ENCODE results near the gene MRAP2. TPM values are rescaled to one million over a fixed set of nuclear protein-coding genes. Genes with fewer than 3 reads are reported as not detected.

MRAP2 gene
- total and polyA plus RNA-seq, 2 experiments from 2014 or later, result 6.1 to 13.5 TPM

DNA sequence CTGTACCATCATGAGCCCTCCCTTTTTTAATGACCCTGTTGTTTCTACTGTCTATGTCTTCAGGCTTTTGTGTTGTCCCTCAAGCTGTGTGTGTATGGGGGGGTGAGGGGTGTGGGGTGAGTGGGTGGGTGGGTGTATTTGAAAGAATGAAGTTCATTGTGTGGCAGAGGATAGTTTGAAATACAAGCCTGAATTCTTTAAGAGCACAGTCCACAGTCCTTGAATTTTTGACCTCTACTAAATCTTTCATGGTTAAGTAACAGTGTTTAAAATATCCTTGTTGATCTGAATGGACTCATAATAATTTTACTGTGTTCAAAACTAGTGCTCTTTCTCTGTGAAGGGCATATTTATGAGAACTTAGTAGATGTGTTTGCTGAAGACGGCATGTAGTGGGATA lies 10.0 kb downstream of the MRAP2 start:
- Histone ChIP-seq H3K4me3 (no peak overlapping the region), H3K36me3 (ENCODE audit: insufficient read depth) (peaks cover 6% of the 10 kb centered on the region; the same call in 1 of the 2 replicates), H3K27ac (ENCODE audit: low read depth) (no peak overlapping the region), H3F3A (replicated peaks; ENCODE audit: low read depth) (no peaks in the 10 kb centered on the region), H3K4me2 (no peak overlapping the region), H3K27me3 (ENCODE audit: insufficient read depth) (no peaks in the 10 kb centered on the region), H4K20me1 (replicated peaks; ENCODE audit: insufficient read depth) (no peaks in the 10 kb centered on the region), H3K79me2 (replicated peaks; ENCODE audit: insufficient read depth) (no peaks in the 10 kb centered on the region), H2AFZ (no peak overlapping the region), H3K9me2 (ENCODE audit: insufficient read depth) (0 out of 2 replicates have a peak, but pooled peaks cover 3% of the 10 kb centered on the region), H3K4me1 (ENCODE audit: insufficient read depth) (no peaks in the 10 kb centered on the region)
- TF ChIP-seq, protein P1, sequence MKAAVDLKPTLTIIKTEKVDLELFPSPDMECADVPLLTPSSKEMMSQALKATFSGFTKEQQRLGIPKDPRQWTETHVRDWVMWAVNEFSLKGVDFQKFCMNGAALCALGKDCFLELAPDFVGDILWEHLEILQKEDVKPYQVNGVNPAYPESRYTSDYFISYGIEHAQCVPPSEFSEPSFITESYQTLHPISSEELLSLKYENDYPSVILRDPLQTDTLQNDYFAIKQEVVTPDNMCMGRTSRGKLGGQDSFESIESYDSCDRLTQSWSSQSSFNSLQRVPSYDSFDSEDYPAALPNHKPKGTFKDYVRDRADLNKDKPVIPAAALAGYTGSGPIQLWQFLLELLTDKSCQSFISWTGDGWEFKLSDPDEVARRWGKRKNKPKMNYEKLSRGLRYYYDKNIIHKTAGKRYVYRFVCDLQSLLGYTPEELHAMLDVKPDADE (IDR thresholded peaks at IDR 0.05), result no peak
- TF ChIP-seq JUNB (IDR thresholded peaks at IDR 0.05; ENCODE audit: unreplicated experiment) (no peak), ZNF331 (CRISPR knock-in tag; IDR thresholded peaks at IDR 0.05; ENCODE audit: low read depth) (no peak), EZH2phosphoT487 (IDR thresholded peaks at IDR 0.05; ENCODE audit: unreplicated experiment) (no peak), STAT1 (IDR thresholded peaks at IDR 0.05; ENCODE audit: unreplicated experiment) (no peak), EZH2 (IDR thresholded peaks at IDR 0.05; ENCODE audit: low read depth, unreplicated experiment) (no peak), POLR2AphosphoS5 (IDR thresholded peaks at IDR 0.05; ENCODE audit: low read depth) (no peak), CREB1 (CRISPR knock-in tag; IDR thresholded peaks at IDR 0.05; ENCODE audit: low read depth) (no peak), CTCF (conservative IDR thresholded peaks at IDR 0.05; ENCODE audit: low read depth in 2 of 2) (no peak), ZNF114 (CRISPR knock-in tag; IDR thresholded peaks at IDR 0.05) (no peak), ZNF462 (CRISPR knock-in tag; IDR thresholded peaks at IDR 0.05) (no peak), NANOG (IDR thresholded peaks at IDR 0.05; ENCODE audit: borderline replicate concordance) (no peak)
- TF ChIP-seq, protein P2, sequence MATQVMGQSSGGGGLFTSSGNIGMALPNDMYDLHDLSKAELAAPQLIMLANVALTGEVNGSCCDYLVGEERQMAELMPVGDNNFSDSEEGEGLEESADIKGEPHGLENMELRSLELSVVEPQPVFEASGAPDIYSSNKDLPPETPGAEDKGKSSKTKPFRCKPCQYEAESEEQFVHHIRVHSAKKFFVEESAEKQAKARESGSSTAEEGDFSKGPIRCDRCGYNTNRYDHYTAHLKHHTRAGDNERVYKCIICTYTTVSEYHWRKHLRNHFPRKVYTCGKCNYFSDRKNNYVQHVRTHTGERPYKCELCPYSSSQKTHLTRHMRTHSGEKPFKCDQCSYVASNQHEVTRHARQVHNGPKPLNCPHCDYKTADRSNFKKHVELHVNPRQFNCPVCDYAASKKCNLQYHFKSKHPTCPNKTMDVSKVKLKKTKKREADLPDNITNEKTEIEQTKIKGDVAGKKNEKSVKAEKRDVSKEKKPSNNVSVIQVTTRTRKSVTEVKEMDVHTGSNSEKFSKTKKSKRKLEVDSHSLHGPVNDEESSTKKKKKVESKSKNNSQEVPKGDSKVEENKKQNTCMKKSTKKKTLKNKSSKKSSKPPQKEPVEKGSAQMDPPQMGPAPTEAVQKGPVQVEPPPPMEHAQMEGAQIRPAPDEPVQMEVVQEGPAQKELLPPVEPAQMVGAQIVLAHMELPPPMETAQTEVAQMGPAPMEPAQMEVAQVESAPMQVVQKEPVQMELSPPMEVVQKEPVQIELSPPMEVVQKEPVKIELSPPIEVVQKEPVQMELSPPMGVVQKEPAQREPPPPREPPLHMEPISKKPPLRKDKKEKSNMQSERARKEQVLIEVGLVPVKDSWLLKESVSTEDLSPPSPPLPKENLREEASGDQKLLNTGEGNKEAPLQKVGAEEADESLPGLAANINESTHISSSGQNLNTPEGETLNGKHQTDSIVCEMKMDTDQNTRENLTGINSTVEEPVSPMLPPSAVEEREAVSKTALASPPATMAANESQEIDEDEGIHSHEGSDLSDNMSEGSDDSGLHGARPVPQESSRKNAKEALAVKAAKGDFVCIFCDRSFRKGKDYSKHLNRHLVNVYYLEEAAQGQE (IDR thresholded peaks at IDR 0.05; ENCODE audit: unreplicated experiment), result no peak
- no peak for ATAC-seq
- Mint-ChIP-seq H3K27me3 (ENCODE audit: insufficient read depth, low read depth, poor library complexity) (peaks cover 8% of the 10 kb centered on the region), H3K9me3 (peaks cover 29% of the 10 kb centered on the region), H3K4me3 (no peak overlapping the region), H3K4me1 (no peaks in the 10 kb centered on the region), H3K36me3 (ENCODE audit: low read depth) (peaks cover 27% of the 10 kb centered on the region), H3K27ac (no peak overlapping the region)
- no peak for DNase-seq (ENCODE audit: low spot score)

Data from GM23338 (cell line).